HG03039 (cell line): ENCODE results near the gene CRLF2.
A peak's percentile ranks its signal among the peaks of the same experiment; 100 is the strongest.
"Not testable (repeated sequence)": the region's sequence is repeated elsewhere in the genome, so short reads cannot be mapped to it uniquely, and the experiment has no call there.

ENCODE experiments used
- ATAC-seq: cut with Tn5 transposase; IDR thresholded peaks from one replicate; pipeline ENCODE4 v1.9.1; 2021; ENCODE audit warnings: mild to moderate bottlenecking, moderate library complexity; ENCODE audit not compliant: unreplicated experiment

The CRLF2 gene, protein sequence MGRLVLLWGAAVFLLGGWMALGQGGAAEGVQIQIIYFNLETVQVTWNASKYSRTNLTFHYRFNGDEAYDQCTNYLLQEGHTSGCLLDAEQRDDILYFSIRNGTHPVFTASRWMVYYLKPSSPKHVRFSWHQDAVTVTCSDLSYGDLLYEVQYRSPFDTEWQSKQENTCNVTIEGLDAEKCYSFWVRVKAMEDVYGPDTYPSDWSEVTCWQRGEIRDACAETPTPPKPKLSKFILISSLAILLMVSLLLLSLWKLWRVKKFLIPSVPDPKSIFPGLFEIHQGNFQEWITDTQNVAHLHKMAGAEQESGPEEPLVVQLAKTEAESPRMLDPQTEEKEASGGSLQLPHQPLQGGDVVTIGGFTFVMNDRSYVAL

GRCh38 chrX:1212532-1212931 is at the start of gene CRLF2:
Gene CRLF2, minus strand, starts transcription at chrX:1212649. Its CDS starts 15 bp downstream, at chrX:1212634.
- peak; percentile 55 for ATAC-seq

DNA sequence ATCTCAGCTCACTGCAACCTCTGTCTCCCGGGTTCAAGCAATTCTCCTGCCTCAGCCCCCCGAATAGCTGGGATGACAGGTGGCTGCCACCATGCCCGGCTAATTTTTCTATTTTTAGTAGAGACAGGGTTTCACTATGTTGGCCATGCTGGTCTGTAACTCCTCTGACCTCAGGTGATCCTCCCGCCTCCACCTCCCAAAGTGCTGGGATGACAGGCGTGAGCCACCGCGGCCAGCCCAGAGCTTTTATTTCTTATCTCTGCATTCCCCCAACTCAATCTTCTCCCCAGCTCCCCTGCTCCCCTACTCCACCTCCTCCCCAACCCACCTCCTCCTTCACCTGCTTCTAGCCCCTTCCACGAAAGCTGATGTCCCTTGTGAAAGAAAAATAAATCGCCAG is 49.3 kb upstream of the CRLF2 start:
- not testable (repeated sequence) for ATAC-seq

- ATAC-seq, result no peak
These were observed 48.8 kb upstream of the CRLF2 start for GRCh38 chrX:1261285-1261684.

DNA sequence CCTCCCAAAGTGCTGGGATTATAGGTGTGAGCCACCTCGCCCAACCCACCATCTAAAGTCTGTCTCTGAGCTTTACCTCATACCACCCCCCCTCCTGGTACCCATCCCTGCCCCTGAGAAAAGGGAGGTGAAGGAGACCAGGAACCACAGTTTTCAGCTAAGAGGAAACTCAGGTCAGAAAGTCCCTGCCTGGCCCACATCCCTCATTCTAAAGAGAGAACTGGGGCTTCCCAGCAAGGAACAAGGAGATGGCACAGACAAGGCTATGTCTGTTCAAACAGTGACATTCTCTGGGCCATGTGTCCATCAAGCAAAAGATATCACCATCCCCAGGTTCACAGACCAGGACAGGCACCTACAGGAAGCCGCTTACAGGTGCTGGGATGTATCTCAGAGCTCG is 40.4 kb upstream of the CRLF2 start:
- ATAC-seq, result no peak

DNA sequence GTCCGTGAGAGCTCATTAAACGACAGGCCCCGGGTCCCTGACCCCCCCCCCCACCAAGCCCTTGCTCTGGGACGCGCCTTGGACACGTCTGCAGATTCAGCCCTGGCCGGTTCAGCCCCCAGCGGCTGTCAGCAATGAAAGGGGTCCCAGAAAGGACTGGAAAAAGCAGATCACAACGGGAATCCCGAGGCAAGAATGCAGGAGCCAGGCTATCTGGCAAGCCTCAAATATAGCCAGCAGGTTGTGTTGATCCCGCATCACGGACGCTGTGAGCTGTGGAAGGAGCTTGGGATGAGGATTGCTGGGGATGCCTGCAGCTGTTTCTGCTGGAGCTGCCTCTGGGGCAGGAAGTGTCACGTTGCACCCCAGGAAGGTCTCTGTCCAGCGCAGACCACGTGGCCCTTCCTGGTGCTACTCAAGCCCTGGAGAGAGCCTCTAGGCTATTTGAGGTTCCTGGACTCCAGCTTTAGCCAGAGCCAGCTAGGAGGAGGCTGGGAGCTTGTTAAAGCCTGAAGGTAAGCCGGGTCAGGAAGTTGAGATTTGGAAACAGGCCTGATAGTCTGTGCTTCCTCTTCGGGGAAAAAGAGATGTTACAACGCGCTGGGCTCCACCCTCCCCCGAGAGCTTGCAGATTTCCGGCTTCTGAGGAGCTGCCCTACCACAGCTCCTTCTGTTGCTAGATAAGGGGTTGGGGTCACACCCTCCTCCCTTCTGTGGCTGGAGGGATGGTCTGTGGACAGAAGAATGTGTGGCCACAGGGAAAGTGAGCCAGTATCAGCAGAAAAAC is 36.8 kb upstream of the CRLF2 start:
- ATAC-seq, result no peak

GRCh38 chrX:1248331-1249061 is 36.0 kb upstream of the CRLF2 start:
- no peak for ATAC-seq

DNA sequence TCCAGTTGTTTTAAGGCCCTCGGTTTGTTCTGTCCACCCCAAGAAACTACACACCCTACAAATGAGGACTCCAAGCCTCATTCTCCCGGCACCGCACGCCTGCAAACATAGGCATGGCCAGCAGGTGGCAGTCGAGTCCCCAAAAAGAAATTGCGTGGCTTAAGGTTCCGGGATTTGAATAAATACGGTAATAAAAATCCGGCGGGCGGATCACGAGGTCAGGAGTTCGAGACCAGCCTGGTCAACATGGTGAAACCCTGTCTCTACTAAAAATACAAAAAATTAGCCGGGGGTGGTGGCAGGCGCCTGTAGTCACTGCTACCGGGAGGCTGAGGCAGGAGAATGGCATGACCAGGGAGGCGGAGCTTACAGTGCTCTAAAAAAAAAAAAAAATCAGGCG is 34.4 kb upstream of the CRLF2 start:
- ATAC-seq, result no peak

- ATAC-seq, result no peak
These were observed 32.0 kb upstream of the CRLF2 start for GRCh38 chrX:1244164-1245076.

- no peak for ATAC-seq
These were observed 30.5 kb upstream of the CRLF2 start for GRCh38 chrX:1242891-1243402.

- ATAC-seq, result not testable (repeated sequence)
These were observed 28.1 kb upstream of the CRLF2 start for GRCh38 chrX:1240551-1240950.

DNA sequence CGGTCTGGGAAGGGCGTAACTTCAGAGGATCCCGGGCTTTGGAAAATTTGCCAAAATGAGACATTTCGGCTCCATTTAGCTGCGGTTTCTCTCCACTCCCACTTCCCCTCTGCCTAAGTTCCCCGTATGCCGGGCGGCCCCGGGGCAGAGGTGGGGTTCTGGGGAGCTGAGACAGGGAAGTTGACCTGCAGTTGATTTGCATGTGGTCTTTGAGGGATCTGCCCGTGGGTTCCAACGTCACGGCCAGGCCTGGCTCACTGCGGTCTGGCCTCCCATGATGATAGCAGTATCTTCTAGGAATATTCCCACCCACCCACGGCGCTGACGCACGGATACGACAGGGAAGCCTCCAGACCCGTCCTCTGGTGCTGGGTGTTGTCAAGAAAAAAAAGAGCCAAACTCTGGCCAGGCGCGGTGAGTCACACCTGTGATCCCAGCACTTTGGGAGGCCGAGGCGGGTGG is 27.3 kb upstream of the CRLF2 start:
- no peak for ATAC-seq

DNA sequence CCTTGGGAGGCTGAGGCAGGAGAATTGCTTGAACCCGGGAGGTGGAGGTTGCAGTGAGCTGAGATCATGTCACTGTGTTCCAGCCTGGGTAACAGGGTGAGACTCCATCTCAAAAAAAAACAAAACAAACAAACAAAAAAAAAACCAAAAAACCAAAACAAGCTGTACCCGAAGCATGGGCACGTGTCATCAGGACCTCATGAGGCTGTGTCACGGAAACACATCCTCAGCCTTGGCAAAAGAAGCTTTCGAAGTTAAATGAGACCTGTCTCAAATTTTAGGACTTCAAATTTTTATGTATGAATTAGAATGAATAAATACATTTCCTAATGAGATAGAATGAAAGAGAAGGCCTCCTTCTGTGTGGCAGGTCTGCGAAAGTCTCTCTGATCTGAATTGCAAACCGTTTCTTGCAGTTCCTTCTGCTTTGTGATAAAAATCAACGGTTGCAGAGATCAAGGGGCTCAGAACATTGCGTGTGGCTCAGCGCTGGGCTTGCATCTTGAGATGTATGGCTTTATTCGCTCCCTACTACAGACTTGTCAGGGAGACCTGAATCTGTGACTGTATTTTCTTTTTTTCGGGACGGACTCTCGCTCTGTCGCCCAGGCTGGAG is 19.5 kb upstream of the CRLF2 start:
- ATAC-seq, result no peak

DNA sequence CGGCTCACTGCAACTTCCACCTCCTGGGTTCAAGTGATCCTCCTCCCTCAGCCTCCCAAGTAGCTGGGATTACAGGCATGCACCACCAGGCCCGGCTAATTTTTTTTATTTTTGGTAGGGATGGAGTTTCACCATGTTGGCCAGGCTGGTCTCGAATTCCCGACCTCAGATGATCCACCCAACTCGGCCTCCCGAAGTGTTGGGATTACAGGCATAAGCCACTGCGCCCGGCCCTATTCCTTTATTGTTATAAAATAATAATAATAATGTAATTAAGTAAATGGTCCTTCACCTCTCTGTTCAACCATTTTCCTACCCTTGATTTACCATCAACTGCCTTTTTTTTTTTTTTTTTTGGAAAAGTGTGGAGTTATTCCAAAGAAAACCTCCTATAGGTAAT is 15.7 kb upstream of the CRLF2 start:
- not testable (repeated sequence) for ATAC-seq

GRCh38 chrX:1226249-1226648 is 13.8 kb upstream of the CRLF2 start:
- no peak for ATAC-seq

DNA sequence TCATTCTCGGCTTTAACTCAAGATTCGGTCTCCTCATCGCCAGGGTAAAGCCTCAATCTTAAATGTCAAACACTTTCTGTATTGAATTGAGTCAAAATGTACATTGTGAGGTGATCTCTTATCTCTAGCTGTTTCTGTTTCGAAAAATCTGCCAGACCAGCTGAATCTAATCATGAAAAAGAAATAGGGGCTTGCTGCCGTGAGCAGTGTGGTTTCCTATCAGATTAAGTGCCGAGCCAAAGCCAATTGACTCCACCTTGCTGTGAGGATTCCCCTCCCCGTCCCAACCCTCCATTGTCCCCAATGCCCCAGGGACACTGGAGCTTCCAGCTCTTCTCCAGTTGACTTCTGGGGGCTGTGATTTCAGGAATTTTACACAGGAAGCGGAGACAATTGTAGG is 12.5 kb upstream of the CRLF2 start:
- no peak for ATAC-seq

- no peak for ATAC-seq
These were observed 10.8 kb upstream of the CRLF2 start for GRCh38 chrX:1223242-1223600.

DNA sequence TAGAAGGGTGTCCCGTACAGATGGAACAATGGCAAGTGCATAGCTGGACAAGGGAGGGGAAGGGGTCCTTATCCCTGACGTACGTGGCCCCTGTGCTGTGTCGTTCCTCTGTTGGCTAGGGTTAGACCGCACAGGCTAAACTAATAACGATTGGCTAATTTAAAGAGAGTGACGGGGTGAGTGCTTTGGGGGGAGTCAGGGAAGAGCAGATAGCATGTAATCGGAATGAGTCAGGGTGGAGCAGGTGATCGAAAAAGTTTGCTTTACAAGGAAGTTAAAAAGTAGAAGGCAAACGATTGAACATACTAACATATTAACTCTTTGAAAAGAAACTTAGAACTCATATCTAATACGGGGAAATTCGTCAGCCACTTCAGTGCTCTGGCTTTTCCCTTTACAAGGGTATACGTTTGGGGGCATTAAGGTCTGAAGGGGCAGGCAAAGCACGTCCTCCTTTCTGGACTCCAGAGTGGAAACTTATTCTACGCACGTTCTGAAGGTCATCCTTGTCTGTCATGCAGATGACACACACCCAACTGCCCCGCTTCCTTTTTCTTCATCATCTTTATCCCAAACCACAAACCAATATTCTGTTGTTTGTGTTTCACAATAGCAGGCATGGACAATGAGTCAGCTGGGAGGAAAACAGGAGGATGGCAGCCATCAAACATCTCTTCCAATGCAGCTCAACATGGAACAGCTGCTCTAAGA is 10.2 kb upstream of the CRLF2 start:
- no peak for ATAC-seq

DNA sequence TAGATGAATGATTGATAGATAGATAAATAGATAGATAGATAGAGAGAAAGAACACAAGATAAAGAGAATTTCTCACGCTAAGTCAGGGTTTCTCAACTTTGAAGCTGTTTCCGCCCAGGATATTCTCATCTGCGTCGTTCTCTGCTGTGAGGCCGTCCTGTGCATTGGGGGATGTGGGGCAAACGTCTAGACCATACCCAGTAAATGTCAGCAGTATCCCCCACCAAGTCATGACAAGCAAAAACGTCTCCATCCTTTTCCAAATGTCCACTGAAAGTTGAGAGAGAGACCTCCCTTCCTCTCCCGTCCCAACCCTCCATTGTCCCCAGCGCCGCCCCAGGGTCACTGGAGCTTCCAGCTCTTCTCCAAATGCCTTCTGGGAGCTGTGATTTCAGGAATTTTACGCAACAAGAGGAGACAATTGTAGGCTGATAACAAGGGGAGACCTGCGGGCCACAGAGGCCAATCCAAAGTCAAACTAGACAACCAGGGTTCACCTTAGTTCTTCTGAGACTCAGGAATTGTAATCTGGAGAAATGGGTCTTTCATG is 8.9 kb upstream of the CRLF2 start:
- ATAC-seq, result no peak

DNA sequence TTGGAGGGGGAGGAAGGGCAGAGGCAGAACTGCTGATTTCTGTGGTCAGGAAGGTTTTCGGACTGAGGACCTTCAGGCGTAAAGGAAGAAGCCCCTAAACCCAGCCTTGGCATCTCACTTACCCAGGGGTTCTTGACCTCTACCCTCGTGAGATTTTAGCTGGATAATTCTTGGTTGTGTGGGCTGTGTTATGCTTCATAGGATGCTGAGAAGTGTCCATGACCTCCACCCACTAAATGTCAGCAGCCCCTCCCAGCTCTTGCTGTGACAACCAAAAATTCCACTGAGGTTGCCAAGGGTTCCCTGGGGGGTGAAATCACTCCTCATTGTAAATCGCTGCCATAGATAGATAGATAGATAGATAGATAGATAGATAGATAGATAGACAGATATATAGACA is 5.8 kb upstream of the CRLF2 start:
- ATAC-seq, result no peak
